K562 (cell line): ENCODE data around the gene FDPS. TPM values are rescaled to one million over a fixed set of nuclear protein-coding genes. Genes with fewer than 3 reads are reported as not detected.

Experiments used
- ATAC-seq: fragments of 200-7000 bp; cut with Tn5 transposase; 3 replicates; pipeline ENCODE4 v1.9.1; 2020; ENCODE audit warnings: moderate library complexity
- BruUV-seq: library from RNA; stranded (reverse); fragments of 400-500 nt; replicated peaks from 2 replicates; lab custom pipeline; 2021; lab: Mats Ljungman, UMichigan
- CTCF ChIA-PET: fragments of 300-600 bp; formaldehyde crosslinking; extraction: SDS; loops from one replicate; lab custom pipeline; 2021; ENCODE audit warnings: low intra/inter-chr PET ratio; lab: Yijun Ruan, JAX
- POLR2A ChIA-PET: fragments of 300-600, 350-650 bp; sonication (Branson Sonifier 250); formaldehyde crosslinking; extraction: SDS; loops from one replicate; lab custom pipeline; 2021; ENCODE audit warnings: antibody characterized with exemption, inconsistent platforms; lab: Yijun Ruan, JAX
- DNase-seq, 4 experiments: peaks; one replicate each; pipeline versions ENCODE4 v3.0.0 to v3.0.0-alpha.2; 2011 to 2018; ENCODE audit warnings: low spot score in 3 of 4, mixed read lengths in 3 of 4; ENCODE audit errors: extremely low read depth in 1 of 4
- FAIRE-seq: peaks from 2 replicates; lab custom pipeline; 2011; peaks lifted over from hg19 to GRCh38; lab: Jason Lieb, UNC
- H2AFZ ChIP-seq: 2 replicates; pipeline ENCODE4 v1.6.0; 2011; ENCODE audit warnings: low read depth, low read length, control low read depth, inconsistent platforms
- H3K27ac ChIP-seq: fragments of 200-600 bp; 3 replicates; pipeline ENCODE4 v1.8.0; 2011; ENCODE audit warnings: low read depth, mild to moderate bottlenecking, control low read depth, inconsistent platforms, low read length, moderate library complexity, mixed read lengths; ENCODE audit errors: extremely low read depth
- H3K27me3 ChIP-seq, 2 experiments: fragments of 300-600 bp in 1 of 2; 2 replicates in 1 of 2; 3 replicates in 1 of 2; pipeline versions ENCODE4 v1.6.0 to v1.8.0; 2011; ENCODE audit warnings: inconsistent platforms in 2 of 2, low read length in 2 of 2, mild to moderate bottlenecking in 1 of 2, mixed read lengths in 1 of 2, moderate library complexity in 1 of 2; ENCODE audit not compliant: control insufficient read depth in 2 of 2, insufficient read depth in 2 of 2
- H3K36me3 ChIP-seq: fragments of 300-600 bp; 3 replicates; pipeline ENCODE4 v1.8.0; 2011; ENCODE audit warnings: mild to moderate bottlenecking, low read length, inconsistent platforms; ENCODE audit not compliant: control insufficient read depth, insufficient read depth
- H3K4me1 ChIP-seq, 2 experiments: fragments of 200-600 bp in 1 of 2; replicated peaks in 1 of 2; 2 replicates in 1 of 2; 3 replicates in 1 of 2; pipeline versions ENCODE4 v1.5.1 to v1.8.0; 2011; ENCODE audit warnings: inconsistent platforms in 2 of 2, low read length in 2 of 2, mild to moderate bottlenecking in 1 of 2, mixed read lengths in 1 of 2, moderate library complexity in 1 of 2; ENCODE audit not compliant: control insufficient read depth in 2 of 2, insufficient read depth in 2 of 2
- H3K4me2 ChIP-seq: 2 replicates; pipeline ENCODE4 v1.6.1; 2011; ENCODE audit warnings: low read length, control low read depth, inconsistent platforms, mixed read lengths; ENCODE audit not compliant: insufficient read depth
- H3K4me3 ChIP-seq: fragments of 200-600 bp; sonication (generic), shearing (Covaris generic); 2 replicates; pipeline ENCODE4 v1.5.1; 2016; ENCODE audit warnings: control low read depth, inconsistent platforms
- H3K79me2 ChIP-seq: fragments of 200-600 bp; 3 replicates; pipeline ENCODE4 v1.8.0; 2011; ENCODE audit warnings: low read length, inconsistent platforms; ENCODE audit not compliant: control insufficient read depth, insufficient read depth
- H3K9ac ChIP-seq, 2 experiments: 2 replicates each; pipeline versions ENCODE4 v1.6.0 to v1.6.1; 2011; ENCODE audit warnings: low read depth in 2 of 2, low read length in 2 of 2, control low read depth in 1 of 2, inconsistent platforms in 1 of 2, mild to moderate bottlenecking in 1 of 2, mixed read lengths in 1 of 2; ENCODE audit not compliant: insufficient read depth in 1 of 2
- H3K9me1 ChIP-seq: one replicate; pipeline ENCODE4 v1.6.0; 2011; ENCODE audit warnings: inconsistent platforms, mild to moderate bottlenecking, low read length, moderate library complexity; ENCODE audit not compliant: control insufficient read depth, insufficient read depth
- H3K9me3 ChIP-seq: replicated peaks from 2 replicates; pipeline ENCODE4 v1.5.1; 2011; ENCODE audit warnings: low read depth, low read length, inconsistent platforms; ENCODE audit not compliant: control insufficient read depth, insufficient read depth
- H4K20me1 ChIP-seq: replicated peaks from 2 replicates; pipeline ENCODE4 v1.6.1; 2011; ENCODE audit warnings: low read length, inconsistent platforms, mixed read lengths; ENCODE audit not compliant: control insufficient read depth, insufficient read depth
- ARHGAP35 ChIP-seq: fragments of 450-650 bp; IDR thresholded peaks from 2 replicates; pipeline ENCODE4 v1.6.1; 2018; ENCODE audit not compliant: partially characterized antibody
- CAMTA2 ChIP-seq: fragments of 250-450 bp; sonication (Bioruptor Pico); conservative IDR thresholded peaks from 2 replicates; pipeline ENCODE4 v1.5.1; 2022
- CREB1 ChIP-seq, 2 experiments: sonication (generic) in 1 of 2; formaldehyde crosslinking in 1 of 2; IDR thresholded peaks; 2 replicates each; pipeline versions ENCODE4 v1.6.1 to v1.8.0; 2012 to 2022; ENCODE audit warnings: inconsistent platforms in 1 of 2, mild to moderate bottlenecking in 1 of 2, missing genetic modification reagents in 1 of 2, moderate library complexity in 1 of 2
- POLR2H ChIP-seq: IDR thresholded peaks from 2 replicates; pipeline ENCODE4 v1.6.1; 2016; ENCODE audit warnings: missing genetic modification characterization, low read depth, mild to moderate bottlenecking, control low read depth, missing compliant biosample characterization, moderate library complexity
- RBM14 ChIP-seq: fragments of 200-400 bp; formaldehyde crosslinking; IDR thresholded peaks from 2 replicates; pipeline ENCODE4 v1.6.1; 2018; ENCODE audit warnings: low read depth, mild to moderate bottlenecking, low read length, moderate library complexity, borderline replicate concordance; ENCODE audit not compliant: insufficient read depth
- RBM25 ChIP-seq: fragments of 200-400 bp; formaldehyde crosslinking; IDR thresholded peaks from 2 replicates; pipeline ENCODE4 v1.6.1; 2018; ENCODE audit warnings: low read length, low read depth, moderate library complexity; ENCODE audit not compliant: severe bottlenecking
- SREBF1 ChIP-seq: fragments of 150-350 bp; IDR thresholded peaks from 2 replicates; pipeline ENCODE4 v1.6.1; 2014; ENCODE audit warnings: antibody characterized with exemption, low read depth, low read length, borderline replicate concordance
- THRAP3 ChIP-seq: fragments of 450-650 bp; IDR thresholded peaks from 2 replicates; pipeline ENCODE4 v1.6.1; 2016; ENCODE audit warnings: mild to moderate bottlenecking, inconsistent platforms, borderline replicate concordance
- ZNF239 ChIP-seq: fragments of 250-450 bp; sonication (Bioruptor Pico); IDR thresholded peaks from 2 replicates; pipeline ENCODE4 v1.4.0; 2020; ENCODE audit warnings: mild to moderate bottlenecking
- WGBS: fragments of 100-300 bp; shearing (Covaris generic); methylation state at CpG from one replicate; pipeline ENCODE4 v1.1.6; 2016; ENCODE audit warnings: low coverage, mixed read lengths; ENCODE audit not compliant: insufficient coverage; ENCODE audit errors: missing lambda C conversion rate; 5-methylcytosine and 5-hydroxymethylcytosine counted together
- in situ Hi-C: fragments of 300-500 bp; cut with MboI; formaldehyde crosslinking; loops from 4 replicates; pipeline ENCODE4 v1.15.0; 2018; ENCODE audit warnings: inconsistent platforms, mixed read lengths
- intact Hi-C: fragments of 100-400 bp; cut with micrococcal nuclease; formaldehyde crosslinking; loops from 2 replicates; pipeline ENCODE4 v1.14.2; 2022
- polyA plus RNA-seq, 8 experiments: library from polyadenylated mRNA; depleted of rRNA in 4 of 8; stranded (reverse) in 5 of 8; unstranded in 3 of 8; fragments of >200 nt; fragmentation: Nextera tagmentation in 2 of 8; fragmentation: Illumina TruSeq in 1 of 8; extraction: Ambion mirVana in 2 of 8; extraction: Trizol in 1 of 8; gene quantifications; 2 replicates each; pipeline versions ENCODE4 v1.2.1 to v1.2.3, GENCODE V29; 2011 to 2014; ENCODE audit warnings: inconsistent platforms in 1 of 8, missing spikeins in 1 of 8
- total RNA-seq, 7 experiments: library from RNA; depleted of rRNA in 6 of 7; stranded (reverse); fragments of >200 nt in 6 of 7; fragmentation: Illumina TruSeq in 2 of 7; extraction: Trizol in 2 of 7; gene quantifications; 2 replicates each; pipeline versions ENCODE4 v1.2.1 to v1.2.3, GENCODE V29; 2011 to 2021; ENCODE audit warnings: low replicate concordance in 1 of 7
- TF ChIP-seq, protein P1 (sequence below): fragments of 450-650 bp; formaldehyde crosslinking; IDR thresholded peaks from 2 replicates; pipeline ENCODE4 v1.4.0; 2020; ENCODE audit warnings: mild to moderate bottlenecking, mixed read lengths
- TF ChIP-seq, protein P2 (sequence below), 2 experiments: fragments of 250-450 bp in 1 of 2; fragments of 450-650 bp in 1 of 2; sonication (Bioruptor Pico) in 1 of 2; IDR thresholded peaks; 2 replicates each; pipeline versions ENCODE4 v1.6.1 to v1.8.0; 2016 to 2021; ENCODE audit warnings: mild to moderate bottlenecking in 2 of 2, moderate library complexity in 2 of 2, missing compliant biosample characterization in 1 of 2, missing genetic modification characterization in 1 of 2
- TF ChIP-seq, protein P3 (sequence below): fragments of 250-450 bp; sonication (Bioruptor Pico); IDR thresholded peaks from 2 replicates; pipeline ENCODE4 v1.4.0; 2020; ENCODE audit warnings: mild to moderate bottlenecking
- TF ChIP-seq, protein P4 (sequence below): fragments of 450-650 bp; formaldehyde crosslinking; IDR thresholded peaks from 2 replicates; pipeline ENCODE4 v1.4.0; 2022; ENCODE audit warnings: missing genetic modification characterization
- TF ChIP-seq, protein P5 (sequence below), 2 experiments: fragments of 450-650 bp in 1 of 2; sonication (generic) in 1 of 2; formaldehyde crosslinking in 1 of 2; IDR thresholded peaks in 1 of 2; conservative IDR thresholded peaks in 1 of 2; 2 replicates each; pipeline versions ENCODE4 v1.6.1 to v1.8.1; 2016 to 2023; ENCODE audit warnings: mild to moderate bottlenecking in 2 of 2, moderate library complexity in 2 of 2, inconsistent platforms in 1 of 2, missing genetic modification reagents in 1 of 2

FDPS gene
- total and polyA plus RNA-seq, 9 of the 15 experiments (the other 6 are each of a cell fraction or from before 2014, with no cell fraction given): 247 to 884 (median 360) TPM

DNA sequence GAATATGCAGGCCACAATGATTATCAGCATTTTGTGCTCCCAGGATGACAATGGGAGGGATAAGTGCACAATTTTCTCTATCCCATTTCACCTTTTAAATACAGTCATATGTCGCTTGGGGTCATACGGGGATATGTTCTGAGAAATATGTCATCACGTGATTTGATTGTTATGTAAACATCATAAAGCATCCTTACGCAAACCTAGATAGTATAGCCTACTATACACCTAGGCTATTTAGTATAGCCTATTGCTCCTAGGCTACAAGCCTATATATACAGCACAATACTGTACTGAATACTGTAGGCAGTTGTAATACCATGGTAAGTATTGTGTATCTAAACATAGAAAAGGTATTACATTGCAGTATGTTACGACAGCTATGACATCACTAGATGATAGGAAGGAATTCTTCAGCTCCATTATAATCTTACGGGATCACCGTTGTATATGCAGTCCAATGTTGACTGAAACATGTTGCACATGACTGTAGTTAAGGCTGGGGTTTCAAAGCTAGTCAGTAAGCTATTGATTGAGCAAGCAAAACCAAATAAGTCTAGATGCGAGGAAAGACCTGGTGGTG is 30.9 kb downstream of the FDPS start:
- 80% methylated on average over 8 of the region's 8 CpGs for WGBS
- DNase-seq: no peak
- CTCF ChIA-PET: no interaction called here
- Histone ChIP-seq H2AFZ (no peak overlapping the region), H3K9ac (no peak overlapping the region), H3K4me1 (no peaks in the 10 kb centered on the region), H3K4me3 (no peak overlapping the region), H4K20me1 (no peaks in the 10 kb centered on the region), H3K9me1 (no peaks in the 10 kb centered on the region), H3K36me3 (peaks cover 83% of the 10 kb centered on the region), H3K9me3 (no peaks in the 10 kb centered on the region), H3K79me2 (no peaks in the 10 kb centered on the region), H3K27me3 (no peaks in the 10 kb centered on the region), H3K27ac (no peak overlapping the region), H3K4me2 (no peak overlapping the region)
- POLR2A ChIA-PET: interaction anchor here (1.0 kb wide), 1 partner anchor 11 kb away, joined by 3 read pairs; no protein-coding TSS in a partner anchor
- peak; percentile 64 for FAIRE-seq
- no TSS peak for BruUV-seq
- intact Hi-C loops (no loop called here), in situ Hi-C loops (no loop called here)
- ATAC-seq: no peak
- no peak for TF ChIP-seq CREB1 (IDR thresholded peaks at IDR 0.05)
- TF ChIP-seq CREB1 (CRISPR knock-in tag; IDR thresholded peaks at IDR 0.05): no peak
- TF ChIP-seq, protein P1, sequence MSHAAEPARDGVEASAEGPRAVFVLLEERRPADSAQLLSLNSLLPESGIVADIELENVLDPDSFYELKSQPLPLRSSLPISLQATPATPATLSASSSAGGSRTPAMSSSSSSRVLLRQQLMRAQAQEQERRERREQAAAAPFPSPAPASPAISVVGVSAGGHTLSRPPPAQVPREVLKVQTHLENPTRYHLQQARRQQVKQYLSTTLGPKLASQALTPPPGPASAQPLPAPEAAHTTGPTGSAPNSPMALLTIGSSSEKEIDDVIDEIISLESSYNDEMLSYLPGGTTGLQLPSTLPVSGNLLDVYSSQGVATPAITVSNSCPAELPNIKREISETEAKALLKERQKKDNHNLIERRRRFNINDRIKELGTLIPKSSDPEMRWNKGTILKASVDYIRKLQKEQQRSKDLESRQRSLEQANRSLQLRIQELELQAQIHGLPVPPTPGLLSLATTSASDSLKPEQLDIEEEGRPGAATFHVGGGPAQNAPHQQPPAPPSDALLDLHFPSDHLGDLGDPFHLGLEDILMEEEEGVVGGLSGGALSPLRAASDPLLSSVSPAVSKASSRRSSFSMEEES (CRISPR knock-in tag): peak; percentile 51
- no peak for TF ChIP-seq POLR2H (tag)
- no peak for TF ChIP-seq SREBF1
- TF ChIP-seq ZNF239 (CRISPR knock-in tag): no peak
- TF ChIP-seq, protein P2, sequence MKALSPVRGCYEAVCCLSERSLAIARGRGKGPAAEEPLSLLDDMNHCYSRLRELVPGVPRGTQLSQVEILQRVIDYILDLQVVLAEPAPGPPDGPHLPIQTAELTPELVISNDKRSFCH (CRISPR knock-in tag; IDR thresholded peaks at IDR 0.05): no peak
- TF ChIP-seq, protein P2 (tag; IDR thresholded peaks at IDR 0.05): no peak
- TF ChIP-seq, protein P3, sequence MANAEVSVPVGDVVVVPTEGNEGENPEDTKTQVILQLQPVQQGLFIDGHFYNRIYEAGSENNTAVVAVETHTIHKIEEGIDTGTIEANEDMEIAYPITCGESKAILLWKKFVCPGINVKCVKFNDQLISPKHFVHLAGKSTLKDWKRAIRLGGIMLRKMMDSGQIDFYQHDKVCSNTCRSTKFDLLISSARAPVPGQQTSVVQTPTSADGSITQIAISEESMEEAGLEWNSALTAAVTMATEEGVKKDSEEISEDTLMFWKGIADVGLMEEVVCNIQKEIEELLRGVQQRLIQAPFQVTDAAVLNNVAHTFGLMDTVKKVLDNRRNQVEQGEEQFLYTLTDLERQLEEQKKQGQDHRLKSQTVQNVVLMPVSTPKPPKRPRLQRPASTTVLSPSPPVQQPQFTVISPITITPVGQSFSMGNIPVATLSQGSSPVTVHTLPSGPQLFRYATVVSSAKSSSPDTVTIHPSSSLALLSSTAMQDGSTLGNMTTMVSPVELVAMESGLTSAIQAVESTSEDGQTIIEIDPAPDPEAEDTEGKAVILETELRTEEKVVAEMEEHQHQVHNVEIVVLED (CRISPR knock-in tag): no peak
- TF ChIP-seq, protein P4, sequence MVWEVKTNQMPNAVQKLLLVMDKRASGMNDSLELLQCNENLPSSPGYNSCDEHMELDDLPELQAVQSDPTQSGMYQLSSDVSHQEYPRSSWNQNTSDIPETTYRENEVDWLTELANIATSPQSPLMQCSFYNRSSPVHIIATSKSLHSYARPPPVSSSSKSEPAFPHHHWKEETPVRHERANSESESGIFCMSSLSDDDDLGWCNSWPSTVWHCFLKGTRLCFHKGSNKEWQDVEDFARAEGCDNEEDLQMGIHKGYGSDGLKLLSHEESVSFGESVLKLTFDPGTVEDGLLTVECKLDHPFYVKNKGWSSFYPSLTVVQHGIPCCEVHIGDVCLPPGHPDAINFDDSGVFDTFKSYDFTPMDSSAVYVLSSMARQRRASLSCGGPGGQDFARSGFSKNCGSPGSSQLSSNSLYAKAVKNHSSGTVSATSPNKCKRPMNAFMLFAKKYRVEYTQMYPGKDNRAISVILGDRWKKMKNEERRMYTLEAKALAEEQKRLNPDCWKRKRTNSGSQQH (CRISPR knock-in tag): no peak
- TF ChIP-seq CAMTA2 (CRISPR knock-in tag): no peak
- TF ChIP-seq RBM25: no peak
- TF ChIP-seq, protein P5, sequence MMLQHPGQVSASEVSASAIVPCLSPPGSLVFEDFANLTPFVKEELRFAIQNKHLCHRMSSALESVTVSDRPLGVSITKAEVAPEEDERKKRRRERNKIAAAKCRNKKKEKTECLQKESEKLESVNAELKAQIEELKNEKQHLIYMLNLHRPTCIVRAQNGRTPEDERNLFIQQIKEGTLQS (IDR thresholded peaks at IDR 0.05): peak; percentile 40; the same call in 1 of the 2 replicates
- TF ChIP-seq, protein P5 (CRISPR knock-in tag; conservative IDR thresholded peaks at IDR 0.05): no peak
- no peak for TF ChIP-seq ARHGAP35
- TF ChIP-seq THRAP3: no peak
- TF ChIP-seq RBM14: no peak
